DMS79 treated with DMSO at 0.1 percent for 48 hours (cell line): Measurements from ENCODE around the gene HSP90AA1.
"Not testable (repeated sequence)": the region's sequence is repeated elsewhere in the genome, so short reads cannot be mapped to it uniquely, and the experiment has no call there.

Experiments used
- DNase-seq: peaks from one replicate; lab custom pipeline; 2025; lab: John Stamatoyannopoulos, UW

The HSP90AA1 gene

DNA sequence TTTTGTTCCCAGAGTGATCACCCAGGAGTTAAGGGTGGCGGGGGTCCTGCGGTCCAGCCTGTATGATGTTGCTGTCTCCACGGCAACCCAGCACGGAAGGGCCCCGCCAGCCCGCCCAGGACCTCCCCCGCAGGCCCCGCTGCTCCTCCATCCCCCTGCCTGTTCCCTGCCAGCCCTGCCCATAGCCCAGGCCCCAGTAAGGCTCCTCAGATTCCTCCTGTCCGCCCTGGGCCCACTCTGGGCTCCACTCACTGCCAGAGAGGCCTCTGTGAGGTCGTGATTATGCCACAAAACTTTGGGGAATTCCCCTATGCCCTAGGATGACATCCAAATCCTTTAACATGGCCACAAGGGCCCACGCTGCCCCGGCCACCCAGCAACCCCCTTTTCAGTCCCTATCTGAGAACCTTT lies 20.8 kb downstream of the HSP90AA1 start:
- no peak for DNase-seq

DNA sequence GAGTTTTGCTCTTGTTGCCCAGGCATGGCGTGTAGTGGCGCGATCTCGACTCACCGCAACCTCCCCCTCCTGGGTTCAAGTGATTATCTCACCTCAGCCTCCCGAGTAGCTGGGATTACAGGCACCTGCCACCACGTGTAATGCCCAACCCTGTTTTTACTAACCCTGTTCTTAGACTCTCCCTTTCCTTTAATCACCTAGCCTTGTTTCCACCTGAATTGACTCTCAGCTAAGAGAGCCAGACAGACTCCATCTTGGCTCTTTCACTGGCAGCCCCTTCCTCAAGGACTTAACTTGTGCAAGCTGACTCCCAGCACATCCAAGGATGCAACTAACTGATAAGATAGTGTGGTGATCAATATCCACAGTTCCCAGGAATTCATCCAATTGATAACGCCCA lies 22.3 kb downstream of the HSP90AA1 start:
- DNase-seq: not testable (repeated sequence)

DNA sequence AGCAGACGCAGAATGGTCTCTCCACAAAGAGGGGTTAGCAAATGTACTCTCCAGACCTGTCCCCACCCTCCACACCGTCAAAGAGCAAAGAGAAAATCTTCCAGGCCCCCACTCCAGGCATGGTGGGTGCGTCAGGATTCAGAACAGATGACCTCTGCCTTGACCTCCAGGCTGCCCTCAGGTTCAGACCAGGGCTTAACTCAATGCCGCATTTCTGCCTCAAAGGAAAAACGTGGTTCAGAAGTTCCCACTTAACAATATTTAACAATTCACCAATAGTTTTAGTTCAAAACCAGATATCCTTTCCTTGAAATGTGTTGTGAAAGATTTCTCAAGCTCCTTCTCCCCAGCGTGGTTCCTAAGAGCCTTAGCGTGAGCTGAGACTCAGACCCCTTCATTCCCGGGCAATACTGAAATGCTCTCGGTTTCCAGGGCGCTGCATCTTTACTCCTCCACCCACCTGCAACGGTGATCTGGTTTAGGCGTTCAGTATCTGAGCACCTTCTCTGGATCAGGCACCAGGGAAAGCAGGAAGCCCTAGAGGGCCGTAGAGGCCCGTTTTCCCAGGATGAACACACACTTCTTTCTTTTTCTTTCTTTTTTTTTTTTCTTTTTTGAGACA lies 22.9 kb downstream of the HSP90AA1 start:
- peak; percentile 15 for DNase-seq

DNA sequence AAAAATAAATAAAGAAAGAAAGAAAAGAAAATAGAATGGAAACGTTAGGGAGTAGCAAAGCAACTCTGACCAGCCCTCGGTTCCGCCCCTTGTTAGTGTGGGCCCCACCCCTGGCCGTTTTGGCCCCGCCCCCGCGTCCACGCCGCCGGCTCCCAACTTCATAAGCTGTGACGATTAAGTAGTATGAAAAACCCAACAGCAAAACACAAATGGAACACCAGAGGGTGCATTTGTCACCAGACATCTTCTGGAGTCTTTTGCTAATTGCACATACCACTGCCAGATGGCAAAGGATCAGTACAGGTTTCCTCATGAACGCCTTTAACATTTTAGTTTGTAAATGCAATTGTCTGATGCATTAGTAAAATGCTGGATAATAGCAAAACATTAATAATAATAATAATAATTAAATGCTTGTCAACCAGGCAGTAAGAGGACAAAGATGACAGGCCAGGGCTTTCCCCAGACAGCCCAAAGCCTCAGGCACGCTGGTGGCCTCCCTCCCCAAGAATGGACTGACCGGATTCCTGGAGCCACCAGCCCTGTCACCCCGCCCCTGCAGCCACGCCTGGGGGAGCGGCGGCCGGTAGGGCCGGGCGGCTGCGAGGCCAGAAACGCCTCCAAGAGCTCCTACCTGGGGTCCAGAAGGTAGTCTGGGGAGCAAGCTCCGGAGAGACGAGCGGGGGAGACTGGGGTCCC lies 23.6 kb downstream of the HSP90AA1 start:
- DNase-seq: peak; percentile 87

- no peak for DNase-seq
Measured at GRCh38 chr14:102058961-102059360, 27.9 kb downstream of the HSP90AA1 start.

GRCh38 chr14:102058146-102058545 lies 28.7 kb downstream of the HSP90AA1 start:
- no peak for DNase-seq

GRCh38 chr14:102057480-102058114 lies 29.2 kb downstream of the HSP90AA1 start:
- DNase-seq: no peak

GRCh38 chr14:102056694-102057442 lies 30.0 kb downstream of the HSP90AA1 start:
- DNase-seq: no peak

DNA sequence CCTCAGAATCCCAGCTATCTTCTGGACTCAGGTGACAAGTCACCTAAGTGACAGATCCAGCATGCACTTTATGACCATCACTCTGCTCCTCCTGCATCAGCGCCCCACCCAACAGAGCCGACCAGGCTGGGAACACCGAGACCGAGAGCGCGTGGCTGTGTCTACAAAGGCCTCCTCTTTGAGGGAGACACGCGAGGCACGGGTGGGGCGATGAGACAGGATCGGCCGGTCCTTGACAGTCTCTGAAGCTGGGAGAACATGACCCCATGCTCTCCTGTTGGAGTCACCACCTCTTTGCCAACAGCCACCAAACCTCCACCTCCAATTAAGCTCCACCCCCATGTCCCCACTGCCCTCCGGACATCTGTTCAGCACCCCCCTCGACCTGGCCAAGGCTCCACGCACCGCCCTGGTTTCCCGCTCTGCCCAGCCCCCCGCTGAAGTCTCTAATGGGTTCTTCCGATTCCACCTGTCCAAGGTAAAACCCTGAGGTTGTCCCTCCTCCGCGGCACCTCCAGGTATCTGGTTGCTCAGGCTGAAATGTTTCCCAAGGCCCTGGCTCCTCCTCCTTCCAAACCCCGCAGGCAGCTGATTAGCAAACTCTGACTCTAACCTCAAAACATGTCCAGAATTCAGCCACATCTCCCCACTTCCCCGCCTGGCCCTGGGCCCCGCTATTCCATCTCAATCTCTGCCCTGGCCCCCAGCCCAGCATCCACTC lies 31.5 kb downstream of the HSP90AA1 start:
- no peak for DNase-seq

DNA sequence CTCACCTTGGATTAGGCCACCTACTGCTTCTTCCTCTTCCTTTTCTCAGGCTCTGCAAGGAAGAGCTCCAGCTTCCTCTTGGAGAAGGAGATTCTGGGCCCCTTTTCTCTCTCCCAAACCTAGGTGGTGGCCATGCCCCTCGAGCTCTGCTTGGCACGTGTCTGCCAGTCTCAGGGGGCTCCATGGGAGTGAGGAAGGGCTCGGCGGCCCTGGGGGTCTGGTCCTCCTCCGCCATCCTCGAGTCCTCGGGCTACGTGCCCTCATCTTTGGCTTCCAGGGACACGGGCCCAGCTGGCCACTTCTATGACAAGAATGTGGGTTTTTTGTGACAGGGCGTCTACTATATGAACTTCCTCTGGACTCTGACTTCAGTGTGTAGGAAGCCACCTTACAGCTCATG lies 34.3 kb downstream of the HSP90AA1 start:
- DNase-seq: no peak

GRCh38 chr14:102050625-102051024 lies 36.2 kb downstream of the HSP90AA1 start:
- DNase-seq: no peak

GRCh38 chr14:102050026-102050405 lies 36.8 kb downstream of the HSP90AA1 start:
- no peak for DNase-seq

GRCh38 chr14:102049258-102050025 lies 37.4 kb downstream of the HSP90AA1 start:
- no peak for DNase-seq

- DNase-seq: no peak
Measured at GRCh38 chr14:102047808-102048540, 38.9 kb downstream of the HSP90AA1 start.

GRCh38 chr14:102046337-102047278 lies 40.2 kb downstream of the HSP90AA1 start:
- DNase-seq: peak; percentile 91

DNA sequence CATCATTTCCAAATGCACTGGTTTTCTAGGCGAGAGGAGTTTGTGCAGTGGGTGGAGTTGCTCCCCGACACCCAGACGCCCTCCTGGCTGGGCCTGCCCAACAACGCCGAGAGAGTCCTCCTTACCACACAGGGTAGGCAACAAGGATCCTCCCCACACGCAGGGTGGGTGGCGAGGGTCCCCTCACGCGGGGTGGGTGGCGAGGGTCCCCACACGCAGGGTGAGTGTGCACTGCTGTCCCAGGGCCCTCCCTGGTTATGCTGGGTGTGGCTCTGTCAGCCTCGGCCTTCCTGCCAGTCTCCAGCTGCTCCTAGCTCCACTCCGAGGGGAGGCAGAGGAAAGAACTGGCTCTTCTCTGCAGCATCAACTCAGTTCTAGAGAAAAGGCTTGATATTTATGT lies 42.3 kb downstream of the HSP90AA1 start:
- DNase-seq: no peak

DNA sequence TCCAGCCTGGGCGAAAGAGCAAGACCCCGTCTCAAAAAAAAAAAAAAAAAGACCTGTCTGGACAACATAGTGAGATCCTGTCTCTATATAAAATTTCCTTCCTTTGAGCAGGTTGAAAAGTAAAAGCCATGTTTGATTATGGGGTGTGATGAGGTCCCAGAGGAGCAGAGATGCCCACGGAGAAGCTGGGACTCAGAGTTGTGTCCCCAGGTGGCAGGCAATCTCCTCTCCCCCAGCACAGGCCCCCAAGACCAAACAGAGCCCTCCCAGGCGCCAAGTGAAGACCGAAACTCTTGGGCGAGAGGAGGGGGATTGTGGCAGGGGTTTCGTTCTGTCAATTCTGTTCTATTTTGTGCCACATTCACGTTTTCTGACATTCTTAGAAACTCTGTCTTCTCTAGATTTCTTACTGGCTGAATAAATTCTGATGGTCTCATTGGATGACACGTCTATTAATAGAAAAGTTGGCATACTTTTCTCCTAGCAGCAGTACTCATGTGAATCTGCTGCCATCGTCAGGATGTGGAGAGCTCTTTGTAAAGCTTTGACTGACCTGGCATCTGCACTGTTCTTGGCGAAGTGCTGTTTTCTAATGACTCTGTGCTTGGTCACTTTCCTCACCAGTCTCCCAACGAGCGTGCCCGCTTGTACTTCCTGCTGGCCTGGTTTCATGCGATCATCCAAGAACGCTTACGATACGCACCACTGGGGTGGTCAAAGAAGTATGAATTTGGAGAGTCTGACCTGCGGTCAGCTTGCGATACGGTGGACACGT lies 43.4 kb downstream of the HSP90AA1 start:
- DNase-seq: no peak

DNA sequence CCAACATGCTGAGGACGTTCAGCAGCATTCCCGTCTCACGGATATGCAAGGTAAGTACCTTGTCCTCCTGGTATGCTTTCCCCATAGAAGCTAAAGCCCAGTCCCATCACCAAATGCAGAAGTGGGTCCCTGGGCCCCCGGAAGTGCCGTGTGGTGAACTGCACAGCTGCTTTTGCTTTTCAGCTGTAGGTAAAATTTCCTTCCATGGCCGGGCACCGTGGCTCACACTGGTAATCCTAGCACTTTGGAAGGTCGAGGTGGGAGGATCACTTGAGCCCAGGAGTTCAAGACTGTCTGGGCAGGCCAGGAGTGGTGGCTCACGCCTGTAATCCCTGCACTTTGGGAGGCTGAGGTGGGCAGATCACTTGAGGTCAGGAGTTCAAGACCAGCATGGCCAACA lies 44.1 kb downstream of the HSP90AA1 start:
- DNase-seq: no peak

GRCh38 chr14:102040153-102040552 lies 46.7 kb downstream of the HSP90AA1 start:
- no peak for DNase-seq
